HPDE6-E6E7 (cell line): ENCODE results near the gene CASQ1.

Source experiments
- DNase-seq: peaks from one replicate; pipeline ENCODE4 v3.0.0; 2011; ENCODE audit warnings: missing footprints; ENCODE audit errors: extremely low spot score

The CASQ1 gene

DNA sequence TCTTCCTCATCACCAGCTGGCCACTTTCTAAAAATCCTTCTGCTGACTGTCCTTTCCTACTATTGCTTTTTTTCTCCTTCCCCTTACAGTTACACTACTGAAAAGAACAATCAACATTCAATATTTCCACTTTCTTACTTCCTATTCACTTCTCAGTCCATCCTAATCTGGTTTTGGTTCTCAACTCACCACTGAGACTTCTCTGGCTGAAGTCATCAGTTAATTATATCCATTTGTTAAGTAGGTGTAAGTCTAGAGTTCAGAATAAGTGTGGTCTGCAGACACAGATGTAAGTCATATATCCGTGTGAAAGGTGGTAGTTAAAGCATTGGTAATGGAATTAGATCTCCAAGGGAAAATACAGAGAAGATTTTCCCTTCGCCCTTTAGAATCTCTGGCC is 36.2 kb downstream of the CASQ1 start:
- DNase-seq: no peak

GRCh38 chr1:160227034-160227433 is 36.7 kb downstream of the CASQ1 start:
- DNase-seq: no peak

DNA sequence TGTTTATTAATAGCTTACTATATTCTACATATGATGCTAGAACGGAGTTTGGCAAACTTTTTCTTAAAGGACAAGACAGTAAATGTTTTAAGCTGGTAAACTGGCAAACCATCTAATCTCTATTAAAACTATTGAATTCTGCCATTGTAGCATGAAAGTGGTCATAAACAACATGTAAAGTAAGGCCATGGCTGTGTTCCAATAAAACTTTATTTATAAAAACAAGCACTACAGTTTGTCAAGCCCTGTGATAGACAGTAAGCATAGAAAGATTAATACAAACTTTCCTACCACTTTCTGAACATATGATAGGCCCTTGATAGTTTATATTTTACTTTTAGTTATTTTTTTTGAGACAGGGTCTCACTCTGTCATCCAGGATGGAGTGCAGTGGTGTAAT is 37.2 kb downstream of the CASQ1 start:
- no peak for DNase-seq

- DNase-seq: no peak
Measured at GRCh38 chr1:160228431-160228830, 38.1 kb downstream of the CASQ1 start.

GRCh38 chr1:160232911-160233310 is 42.5 kb downstream of the CASQ1 start:
- DNase-seq: no peak

DNA sequence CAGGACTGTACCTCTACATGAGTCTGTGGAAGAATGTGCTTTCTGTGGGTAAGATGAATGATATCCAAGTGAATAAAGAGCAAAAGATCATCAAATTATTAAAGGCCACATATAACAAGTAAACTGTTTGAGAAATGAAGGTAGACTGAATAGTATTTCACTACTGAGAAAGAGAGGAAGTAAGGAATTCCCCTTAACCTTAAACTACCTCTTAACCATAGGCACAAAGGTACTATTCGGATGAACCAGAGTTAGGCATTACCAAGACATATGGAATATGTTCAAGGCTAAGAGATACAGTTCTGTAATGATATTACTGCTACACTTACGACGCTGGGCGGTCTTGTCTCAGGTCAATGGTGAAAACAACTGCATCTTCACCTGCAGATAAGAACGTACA is 46.4 kb downstream of the CASQ1 start:
- DNase-seq: no peak

DNA sequence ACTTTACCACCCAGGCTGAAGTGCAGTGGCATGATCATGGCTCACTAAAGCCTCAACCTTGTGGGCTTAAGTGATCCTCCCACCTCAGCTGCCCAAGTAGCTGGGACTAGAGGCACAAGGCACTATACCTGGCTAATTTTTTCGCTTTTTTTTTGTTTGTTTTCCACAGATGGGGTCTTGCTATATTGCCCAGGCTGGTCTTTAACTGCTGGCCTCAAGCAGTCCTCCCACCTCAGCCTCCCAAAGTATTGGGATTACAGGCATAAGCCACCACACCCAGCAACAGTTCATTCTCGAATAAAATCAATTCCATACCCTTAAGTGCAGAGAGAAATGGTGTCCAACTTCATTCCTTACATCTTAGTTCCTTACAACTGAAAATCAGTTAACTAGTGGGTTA is 47.2 kb downstream of the CASQ1 start:
- DNase-seq: no peak

DNA sequence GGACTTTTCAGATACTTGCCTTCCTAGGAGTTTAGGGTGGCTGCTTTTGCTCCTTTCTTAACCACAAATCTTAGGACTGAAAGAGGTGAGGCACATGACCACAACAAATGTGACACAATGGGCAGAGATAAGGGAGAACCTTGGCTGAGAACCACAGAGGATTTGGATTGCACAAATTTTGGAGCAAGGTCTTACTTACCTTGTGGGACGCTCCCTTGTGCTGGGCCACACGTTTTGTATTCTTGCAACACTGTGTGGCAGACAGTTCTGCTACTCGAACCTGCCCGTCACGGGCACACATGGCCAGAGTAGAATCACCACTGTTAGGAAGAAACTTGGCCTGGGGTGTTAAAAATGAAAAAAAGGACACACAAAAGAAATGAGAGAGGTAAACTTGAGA is 48.0 kb downstream of the CASQ1 start:
- no peak for DNase-seq

DNA sequence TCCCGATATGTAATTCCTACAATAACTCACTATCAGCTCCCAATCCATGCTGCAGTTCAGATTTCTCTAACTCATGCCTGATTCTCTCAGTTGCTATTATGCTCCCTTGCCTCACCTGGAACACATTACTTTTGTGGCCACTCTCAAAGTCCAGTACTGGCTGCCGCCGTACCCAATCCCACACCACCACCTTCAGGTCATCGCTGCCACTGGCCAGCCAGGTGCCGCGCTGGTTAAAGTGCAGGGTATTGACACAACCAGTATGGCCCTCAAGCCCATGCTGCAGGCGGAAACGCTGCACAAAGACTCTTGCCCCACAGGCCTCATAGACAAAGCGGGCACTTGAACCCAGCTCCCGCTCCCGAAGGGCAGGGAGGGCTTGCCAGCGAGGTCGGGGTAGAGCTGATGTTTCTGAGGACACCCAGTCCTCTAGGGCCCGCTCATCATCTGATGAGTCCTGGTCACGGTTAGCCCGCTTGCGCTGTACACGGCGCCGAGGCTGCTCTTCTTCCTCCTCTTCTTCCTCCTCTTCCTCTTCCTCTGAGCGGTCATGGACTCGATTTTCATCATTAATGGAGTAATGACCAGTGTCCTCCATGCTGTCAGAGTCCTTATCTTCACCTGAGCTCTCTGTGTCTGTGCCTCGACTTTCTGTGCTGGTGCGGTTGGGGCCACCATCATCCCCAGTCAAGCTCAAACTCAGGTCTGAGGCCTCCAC is 49.4 kb downstream of the CASQ1 start:
- no peak for DNase-seq

- no peak for DNase-seq
Measured at GRCh38 chr1:160243767-160244166, 53.4 kb downstream of the CASQ1 start.

- no peak for DNase-seq
Measured at GRCh38 chr1:160244209-160244608, 53.8 kb downstream of the CASQ1 start.

- DNase-seq: no peak
Measured at GRCh38 chr1:160245434-160245833, 55.1 kb downstream of the CASQ1 start.

- DNase-seq: no peak
Measured at GRCh38 chr1:160247053-160247452, 56.7 kb downstream of the CASQ1 start.

- no peak for DNase-seq
Measured at GRCh38 chr1:160251011-160251410, 60.6 kb downstream of the CASQ1 start.
